DOHH2 (cell line): ENCODE results near the gene NFIB.

Experiments
- CTCF ChIP-seq: fragments of 200-600 bp; sonication (generic); IDR thresholded peaks from one replicate; pipeline ENCODE4 v1.5.1; 2014; ENCODE audit warnings: antibody characterized with exemption, mild to moderate bottlenecking, low read depth, low read length; ENCODE audit not compliant: poor library complexity, severe bottlenecking
- EZH2phosphoT487 ChIP-seq: fragments of 200-600 bp; sonication (generic); IDR thresholded peaks from 2 replicates; pipeline ENCODE4 v1.6.1; 2017; ENCODE audit warnings: borderline replicate concordance, mild to moderate bottlenecking, antibody characterized with exemption, low read length, moderate library complexity, mixed read lengths

DNA sequence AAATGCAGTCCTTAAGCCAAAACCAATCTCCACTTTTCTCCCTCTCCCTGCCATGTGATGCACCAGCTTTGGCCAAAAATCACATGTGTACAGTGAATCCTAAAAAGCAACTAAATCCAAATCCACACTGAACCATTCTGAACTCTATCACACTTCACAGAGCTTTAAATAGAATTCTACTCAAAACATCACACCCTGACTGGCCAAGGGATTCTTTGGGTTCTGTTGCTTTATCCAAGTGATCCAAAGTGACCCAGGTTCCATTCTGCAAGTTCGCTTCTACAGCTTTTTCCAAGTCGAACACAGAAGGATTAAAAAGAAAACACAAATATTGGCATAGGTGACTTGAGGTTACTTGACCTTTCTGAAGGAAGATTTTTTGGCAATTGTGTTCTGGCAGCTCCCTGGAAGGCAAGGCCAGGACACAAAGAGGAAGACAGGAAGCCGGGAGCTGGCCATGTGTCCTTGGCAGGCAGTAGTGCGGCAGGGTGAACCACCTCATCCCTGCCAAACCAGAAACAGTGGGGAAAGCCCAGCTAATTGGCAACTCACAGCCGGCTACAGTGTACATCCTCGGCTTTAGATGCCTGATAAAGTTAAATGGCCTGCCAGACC is 115.0 kb downstream of the NFIB start:
- TF ChIP-seq EZH2phosphoT487 (no peak), CTCF (no peak)
